Measurements from ENCODE around the gene SNRNP35. TPM values are rescaled to one million over a fixed set of nuclear protein-coding genes. Genes with fewer than 3 reads are reported as not detected.

SNRNP35 gene
- total RNA-seq, 1 experiment from 2014 or later, result 20.6 TPM

GRCh38 chr12:123446333-123446713 is 11.6 kb upstream of the SNRNP35 start:
- no peaks in the 10 kb centered on the region for H3K36me3 ChIP-seq (ENCODE audit: insufficient read depth, low read length, poor library complexity, severe bottlenecking)
- CTCF ChIA-PET, result no interaction called here
- no peak for DNase-seq (ENCODE audit: low spot score)
- H3K27me3 ChIP-seq (replicated peaks; ENCODE audit: insufficient read depth, low read depth, low read length, poor library complexity), result no peaks in the 10 kb centered on the region
- H3K27ac ChIP-seq (ENCODE audit: low read depth, low read length, poor library complexity, severe bottlenecking), result no peak overlapping the region
- TF ChIP-seq CTCF (conservative IDR thresholded peaks at IDR 0.05; ENCODE audit: low read depth, low read length), result no peak
- no peak for TF ChIP-seq EZH2 (IDR thresholded peaks at IDR 0.05; ENCODE audit: borderline replicate concordance, low read depth, low read length, poor library complexity, severe bottlenecking)
- H3K4me3 ChIP-seq (ENCODE audit: low read depth, low read length, poor library complexity, severe bottlenecking), result no peak overlapping the region
- no peaks in the 10 kb centered on the region for H3K4me1 ChIP-seq (ENCODE audit: insufficient read depth, low read length, poor library complexity, severe bottlenecking)
- POLR2A ChIA-PET (ENCODE audit: low non-redundant PET), result interaction anchor here (0.7 kb wide), 1 partner anchor 10 kb away, joined by 12 read pairs; the partner anchor contains the start of gene RILPL2
- intact Hi-C loops (cut with micrococcal nuclease; ENCODE audit: unreplicated experiment), result no loop called here
- no TSS peak for BruUV-seq (replicated peaks)
- H3K9me3 ChIP-seq (ENCODE audit: low read depth, low read length, poor library complexity, severe bottlenecking), result no peaks in the 10 kb centered on the region

- BruUV-seq (replicated peaks), result no TSS peak
- POLR2A ChIA-PET (ENCODE audit: low non-redundant PET), result interaction anchor here (0.6 kb wide), 1 partner anchor 22 kb away, joined by 16 read pairs; no protein-coding TSS in a partner anchor
These were observed 8.6 kb upstream of the SNRNP35 start for GRCh38 chr12:123449249-123449733.

GRCh38 chr12:123449856-123450255 is 8.1 kb upstream of the SNRNP35 start:
- H3K36me3 ChIP-seq (ENCODE audit: insufficient read depth, low read length, poor library complexity, severe bottlenecking), result no peaks in the 10 kb centered on the region
- no peaks in the 10 kb centered on the region for H3K27me3 ChIP-seq (replicated peaks; ENCODE audit: insufficient read depth, low read depth, low read length, poor library complexity)
- no peak overlapping the region for H3K27ac ChIP-seq (ENCODE audit: low read depth, low read length, poor library complexity, severe bottlenecking)
- ChIA-PET POLR2A (ENCODE audit: low non-redundant PET) (no interaction called here), CTCF (no interaction called here)
- no peaks in the 10 kb centered on the region for H3K4me1 ChIP-seq (ENCODE audit: insufficient read depth, low read length, poor library complexity, severe bottlenecking)
- intact Hi-C loops (cut with micrococcal nuclease; ENCODE audit: unreplicated experiment), result no loop called here
- no TSS peak for BruUV-seq (replicated peaks)
- TF ChIP-seq CTCF (conservative IDR thresholded peaks at IDR 0.05; ENCODE audit: low read depth, low read length), result no peak
- no peak for TF ChIP-seq EZH2 (IDR thresholded peaks at IDR 0.05; ENCODE audit: borderline replicate concordance, low read depth, low read length, poor library complexity, severe bottlenecking)
- no peaks in the 10 kb centered on the region for H3K9me3 ChIP-seq (ENCODE audit: low read depth, low read length, poor library complexity, severe bottlenecking)
- DNase-seq (ENCODE audit: low spot score), result no peak
- no peak overlapping the region for H3K4me3 ChIP-seq (ENCODE audit: low read depth, low read length, poor library complexity, severe bottlenecking)

More at GRCh38 chr12:123449249-123449733, 8.6 kb upstream of the SNRNP35 start:
- intact Hi-C loops (cut with micrococcal nuclease; ENCODE audit: unreplicated experiment), result no loop called here
- TF ChIP-seq EZH2 (IDR thresholded peaks at IDR 0.05; ENCODE audit: borderline replicate concordance, low read depth, low read length, poor library complexity, severe bottlenecking), result no peak
- TF ChIP-seq CTCF (conservative IDR thresholded peaks at IDR 0.05; ENCODE audit: low read depth, low read length), result no peak
- no peak overlapping the region for H3K4me3 ChIP-seq (ENCODE audit: low read depth, low read length, poor library complexity, severe bottlenecking)
- no peaks in the 10 kb centered on the region for H3K4me1 ChIP-seq (ENCODE audit: insufficient read depth, low read length, poor library complexity, severe bottlenecking)
- no peaks in the 10 kb centered on the region for H3K27me3 ChIP-seq (replicated peaks; ENCODE audit: insufficient read depth, low read depth, low read length, poor library complexity)
- CTCF ChIA-PET, result no interaction called here
- no peaks in the 10 kb centered on the region for H3K9me3 ChIP-seq (ENCODE audit: low read depth, low read length, poor library complexity, severe bottlenecking)
- H3K36me3 ChIP-seq (ENCODE audit: insufficient read depth, low read length, poor library complexity, severe bottlenecking), result no peaks in the 10 kb centered on the region
- no peak for DNase-seq (ENCODE audit: low spot score)
- H3K27ac ChIP-seq (ENCODE audit: low read depth, low read length, poor library complexity, severe bottlenecking), result no peak overlapping the region

All from A673 (cell line).